HFFc6 (cell line): ENCODE results near the gene PALD1. TPM values are rescaled to one million over a fixed set of nuclear protein-coding genes. Genes with fewer than 3 reads are reported as not detected.

Source experiments
- DNase-seq: peaks from one replicate; pipeline ENCODE4 v3.0.0-alpha.2; 2018
- H3K27ac Mint-ChIP-seq: 2 replicates; pipeline ENCODE4 v1.8.0; 2020; ENCODE audit warnings: mild to moderate bottlenecking, mixed read lengths
- H3K27me3 Mint-ChIP-seq: 2 replicates; pipeline ENCODE4 v1.8.0; 2021; ENCODE audit warnings: mild to moderate bottlenecking, moderate library complexity, mixed read lengths; ENCODE audit not compliant: insufficient read depth
- H3K36me3 Mint-ChIP-seq: 2 replicates; pipeline ENCODE4 v1.8.0; 2021; ENCODE audit warnings: low read depth, mixed read lengths
- H3K4me1 Mint-ChIP-seq: 2 replicates; pipeline ENCODE4 v1.8.0; 2020; ENCODE audit warnings: low read depth, mixed read lengths
- H3K4me3 Mint-ChIP-seq: 2 replicates; pipeline ENCODE4 v1.8.0; 2020; ENCODE audit warnings: mild to moderate bottlenecking, moderate library complexity, mixed read lengths
- H3K9me3 Mint-ChIP-seq: 2 replicates; pipeline ENCODE4 v1.8.0; 2020; ENCODE audit warnings: mild to moderate bottlenecking, mixed read lengths
- CTCF ChIP-seq: fragments of 200-600 bp; sonication (generic); IDR thresholded peaks from 2 replicates; pipeline ENCODE4 v1.5.0; 2021; ENCODE audit warnings: antibody characterized with exemption, mild to moderate bottlenecking
- total RNA-seq, 6 experiments: library from RNA; stranded (reverse); fragmentation: NEBNext Ultra II Directional; extraction: Animal tissue kit (Norgen Biotek cat#: 25700); gene quantifications; 2 replicates in 1 of 6; 3 replicates in 5 of 6; pipeline ENCODE4 v1.2.3, GENCODE V29; 2021

Gene PALD1
- total RNA-seq, 6 experiments from 2014 or later: not detected

DNA sequence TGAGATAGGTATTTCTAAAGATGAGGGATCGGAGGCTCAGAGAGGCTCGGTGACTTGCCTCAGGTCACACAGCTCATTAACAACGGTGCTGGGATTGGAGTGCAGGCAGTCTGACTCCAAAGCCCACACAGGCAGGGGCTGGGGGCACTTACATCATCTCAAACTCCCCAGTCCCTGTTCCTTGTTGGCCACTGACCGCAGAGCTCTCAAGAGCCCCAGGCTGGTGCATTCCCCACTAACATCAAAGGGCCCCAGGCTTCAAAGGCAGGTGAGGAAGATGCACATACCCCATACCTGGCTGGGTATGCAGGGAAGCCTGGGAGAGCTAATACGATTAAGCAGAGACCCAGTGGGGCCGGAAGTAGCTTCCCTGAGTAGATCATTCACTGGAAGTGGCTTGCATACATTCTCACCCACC lies 23.3 kb upstream of the PALD1 start:
- Mint-ChIP-seq H3K9me3 (no peaks in the 10 kb centered on the region), H3K36me3 (no peaks in the 10 kb centered on the region), H3K4me1 (no peaks in the 10 kb centered on the region), H3K4me3 (no peak overlapping the region), H3K27me3 (peaks cover 37% of the 10 kb centered on the region), H3K27ac (no peak overlapping the region)
- DNase-seq: no peak
- no peak for TF ChIP-seq CTCF

DNA sequence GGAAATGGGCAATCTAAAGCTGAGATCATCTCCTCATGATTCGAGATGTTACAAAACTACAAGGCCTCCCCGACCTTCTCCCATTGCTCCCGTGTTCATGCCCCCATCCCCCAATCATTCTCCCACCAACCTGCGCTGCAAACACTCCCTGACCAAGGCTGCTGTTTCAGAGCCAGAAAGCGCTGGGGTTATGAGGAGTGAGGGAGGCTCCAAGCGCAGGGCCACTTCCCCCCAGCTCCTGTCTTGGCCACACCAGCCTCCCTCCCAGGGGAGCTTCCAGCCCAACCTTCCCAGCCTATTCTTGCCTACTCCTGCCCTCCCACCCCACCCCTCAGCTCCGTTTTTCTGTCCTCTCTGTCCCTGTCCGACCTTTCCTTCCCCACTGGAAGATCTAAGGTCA lies 22.4 kb upstream of the PALD1 start:
- H3K27ac Mint-ChIP-seq: no peak overlapping the region
- H3K27me3 Mint-ChIP-seq: peaks cover 36% of the 10 kb centered on the region

DNA sequence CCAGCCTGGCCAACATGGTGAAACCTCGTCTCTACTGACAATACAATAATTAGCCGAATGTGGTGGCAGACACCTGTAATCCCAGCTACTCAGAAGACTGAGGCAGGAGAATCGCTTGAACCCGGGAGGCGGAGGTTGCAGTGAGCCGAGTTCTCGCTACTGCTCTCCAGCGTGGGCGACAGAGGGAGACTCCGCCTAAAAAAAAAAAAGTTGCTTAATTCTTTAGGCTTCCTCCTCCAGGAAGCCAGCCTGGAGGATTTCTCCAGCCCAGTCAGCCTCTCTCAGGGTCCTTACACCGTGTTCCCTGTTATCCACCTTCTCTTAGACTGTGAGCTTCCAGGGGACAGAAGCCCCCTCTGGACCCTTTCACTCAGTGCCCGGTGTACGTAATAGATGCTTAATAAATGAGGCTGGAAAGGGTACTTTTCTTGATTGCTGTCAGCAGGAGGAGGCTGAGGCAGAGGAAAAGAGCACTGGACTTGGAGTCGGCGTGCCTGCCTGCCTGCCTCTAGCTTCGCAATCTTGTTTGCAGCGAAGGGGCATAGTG lies 20.7 kb upstream of the PALD1 start:
- no peaks in the 10 kb centered on the region for H3K36me3 Mint-ChIP-seq
- no peak for DNase-seq
- peaks cover 33% of the 10 kb centered on the region for H3K27me3 Mint-ChIP-seq

More for the DNA sequence above, 22.4 kb upstream of the PALD1 start:
- no peak for TF ChIP-seq CTCF
- no peak for DNase-seq
- Mint-ChIP-seq H3K4me1 (no peaks in the 10 kb centered on the region), H3K4me3 (no peak overlapping the region), H3K9me3 (no peaks in the 10 kb centered on the region), H3K36me3 (no peaks in the 10 kb centered on the region)

GRCh38 chr10:70458329-70459060 lies 20.1 kb upstream of the PALD1 start:
- H3K4me3 Mint-ChIP-seq: no peak overlapping the region
- peak; percentile 68 for DNase-seq
- H3K27ac Mint-ChIP-seq: no peak overlapping the region
- no peaks in the 10 kb centered on the region for H3K4me1 Mint-ChIP-seq
- H3K27me3 Mint-ChIP-seq: peaks cover 37% of the 10 kb centered on the region
- H3K36me3 Mint-ChIP-seq: no peaks in the 10 kb centered on the region
- no peaks in the 10 kb centered on the region for H3K9me3 Mint-ChIP-seq
- TF ChIP-seq CTCF: no peak

More for the DNA sequence above, 20.7 kb upstream of the PALD1 start:
- H3K9me3 Mint-ChIP-seq: no peaks in the 10 kb centered on the region
- no peaks in the 10 kb centered on the region for H3K4me1 Mint-ChIP-seq
- H3K27ac Mint-ChIP-seq: no peak overlapping the region
- H3K4me3 Mint-ChIP-seq: no peak overlapping the region
- TF ChIP-seq CTCF: no peak

DNA sequence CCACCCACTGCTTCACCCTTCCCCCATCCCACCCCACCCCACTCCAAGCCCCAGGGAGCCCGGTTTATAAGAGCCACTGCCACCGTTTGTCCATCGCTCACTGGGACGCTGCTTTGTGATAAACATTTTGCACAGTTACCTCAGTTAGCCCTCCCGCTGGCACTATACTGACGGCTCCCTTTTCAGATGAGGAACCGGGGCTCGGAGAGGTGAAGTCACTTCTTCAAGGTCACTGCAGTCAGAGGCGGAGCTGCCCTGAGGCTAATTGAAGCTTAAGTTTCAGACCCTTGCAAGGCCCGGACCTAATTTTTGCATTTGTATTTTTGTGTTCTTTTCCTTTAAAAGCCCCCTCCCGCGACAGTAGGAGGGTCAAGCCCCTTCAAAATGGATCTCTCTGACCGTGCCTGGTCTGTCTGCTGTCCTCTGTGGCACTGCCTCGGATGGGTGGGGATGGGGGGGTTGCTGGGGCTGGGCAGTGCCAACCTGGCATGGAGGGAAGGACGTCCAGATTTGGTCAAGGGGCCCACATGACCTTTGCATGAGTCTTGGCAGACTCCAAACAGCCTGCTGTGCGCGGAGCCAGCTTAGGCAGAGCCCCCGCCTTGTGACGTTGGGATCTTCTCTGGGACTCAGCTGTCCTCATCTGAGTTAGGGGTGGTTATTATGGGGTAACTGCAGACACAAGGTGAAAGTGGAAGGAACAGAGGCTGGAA lies 19.4 kb upstream of the PALD1 start:
- no peak for TF ChIP-seq CTCF
- DNase-seq: no peak
- H3K27me3 Mint-ChIP-seq: peaks cover 39% of the 10 kb centered on the region
- no peaks in the 10 kb centered on the region for H3K4me1 Mint-ChIP-seq
- H3K27ac Mint-ChIP-seq: no peak overlapping the region
- no peak overlapping the region for H3K4me3 Mint-ChIP-seq
- no peaks in the 10 kb centered on the region for H3K9me3 Mint-ChIP-seq
- H3K36me3 Mint-ChIP-seq: no peaks in the 10 kb centered on the region
